Measurements from ENCODE around the gene CAMK2G. TPM values are rescaled to one million over a fixed set of nuclear protein-coding genes. Genes with fewer than 3 reads are reported as not detected.

CAMK2G gene
- total RNA-seq, 2 experiments from 2014 or later, result 34.4 to 38.4 TPM

GRCh38 chr10:73865107-73865458, 9.3 kb downstream of the CAMK2G start:
- peaks cover 94% of the 10 kb centered on the region for H3K4me1 ChIP-seq (ENCODE audit: insufficient read depth, low read length)
- H3K36me3 ChIP-seq (ENCODE audit: insufficient read depth, low read length), result peaks cover 57% of the 10 kb centered on the region
- Mint-ChIP-seq H3K4me1 (ENCODE audit: low read depth) (peaks cover 96% of the 10 kb centered on the region), H3K4me3 (peak overlapping the region; percentile 89), H3K27me3 (no peaks in the 10 kb centered on the region), H3K9me3 (no peaks in the 10 kb centered on the region), H3K27ac (peak overlapping the region; percentile 94), H3K36me3 (ENCODE audit: low read depth) (peaks cover 65% of the 10 kb centered on the region)
- DNase-seq (peak in 1 of 14 experiments; percentile 22), ATAC-seq (ENCODE audit: poor library complexity) (peak; percentile 5)
- H3K27me3 ChIP-seq (ENCODE audit: control insufficient read depth in 1 of 2, insufficient read depth in 2 of 2, low read length in 2 of 2), result no peaks in the 10 kb centered on the region
- H3K4me3 ChIP-seq (ENCODE audit: low read length), result peak overlapping the region; percentile 50
- intact Hi-C loops (cut with DNase I, micrococcal nuclease), result no loop called here
- CTCF ChIA-PET, result interaction anchor here (0.8 to 3.6 kb wide), 3 partner anchors 15 to 76 kb away, joined by 3 to 22 read pairs (median 6); no protein-coding TSS in a partner anchor
- POLR2A ChIA-PET, result interaction anchor here (0.8 to 6.6 kb wide), 3 partner anchors 9 to 14 kb away, joined by 4 to 51 read pairs (median 12); partner anchors contain the start of gene CAMK2G
- no peak for TF ChIP-seq CTCF (IDR thresholded peaks at IDR 0.05)
- peak overlapping the region; percentile 70 to 76 for H3K27ac ChIP-seq (ENCODE audit: low read depth in 1 of 2, low read length in 2 of 2)
- no peaks in the 10 kb centered on the region for H3K9me3 ChIP-seq (ENCODE audit: control insufficient read depth in 1 of 2, insufficient read depth in 1 of 2, low read length in 2 of 2)

GRCh38 chr10:73864229-73864628, 10.1 kb downstream of the CAMK2G start:
- Mint-ChIP-seq H3K36me3 (ENCODE audit: low read depth) (peaks cover 65% of the 10 kb centered on the region), H3K27ac (peak overlapping the region; percentile 94), H3K27me3 (no peaks in the 10 kb centered on the region), H3K9me3 (no peaks in the 10 kb centered on the region), H3K4me3 (peak overlapping the region; percentile 61), H3K4me1 (ENCODE audit: low read depth) (peaks cover 96% of the 10 kb centered on the region)
- no peaks in the 10 kb centered on the region for H3K27me3 ChIP-seq (ENCODE audit: control insufficient read depth in 1 of 2, insufficient read depth in 2 of 2, low read length in 2 of 2)
- POLR2A ChIA-PET, result interaction anchor here (1.6 to 6.6 kb wide), 2 partner anchors 10 to 15 kb away, joined by 11 to 51 read pairs; partner anchors contain the start of gene CAMK2G
- no peak overlapping the region for H3K4me3 ChIP-seq (ENCODE audit: low read length)
- CTCF ChIA-PET, result interaction anchor here (1.6 to 4.0 kb wide), 2 partner anchors 15 to 76 kb away, joined by 5 to 25 read pairs; no protein-coding TSS in a partner anchor
- DNase-seq, result no peak
- TF ChIP-seq CTCF (IDR thresholded peaks at IDR 0.05), result no peak
- intact Hi-C loops (cut with DNase I, micrococcal nuclease), result no loop called here
- H3K9me3 ChIP-seq (ENCODE audit: control insufficient read depth in 1 of 2, insufficient read depth in 1 of 2, low read length in 2 of 2), result no peaks in the 10 kb centered on the region
- ATAC-seq (ENCODE audit: poor library complexity), result no peak
- H3K36me3 ChIP-seq (ENCODE audit: insufficient read depth, low read length), result peaks cover 59% of the 10 kb centered on the region
- peaks cover 98% of the 10 kb centered on the region for H3K4me1 ChIP-seq (ENCODE audit: insufficient read depth, low read length)
- peak overlapping the region in 1 of 2 donors; percentile 34 for H3K27ac ChIP-seq (ENCODE audit: low read depth in 1 of 2, low read length in 2 of 2)

GRCh38 chr10:73863039-73863817, 11.1 kb downstream of the CAMK2G start:
- ChIA-PET POLR2A (interaction anchor here (1.6 to 6.6 kb wide), 2 partner anchors 11 to 16 kb away, joined by 11 to 51 read pairs; partner anchors contain the start of gene CAMK2G), CTCF (interaction anchor here (1.6 to 4.0 kb wide), 2 partner anchors 16 to 77 kb away, joined by 5 to 25 read pairs; no protein-coding TSS in a partner anchor)
- Histone ChIP-seq H3K4me3 (ENCODE audit: low read length) (no peak overlapping the region), H3K36me3 (ENCODE audit: insufficient read depth, low read length) (peaks cover 63% of the 10 kb centered on the region), H3K27ac (ENCODE audit: low read depth in 1 of 2, low read length in 2 of 2) (peak overlapping the region in 1 of 2 donors; percentile 34), H3K4me1 (ENCODE audit: insufficient read depth, low read length) (peaks cover 98% of the 10 kb centered on the region), H3K9me3 (ENCODE audit: control insufficient read depth in 1 of 2, insufficient read depth in 1 of 2, low read length in 2 of 2) (no peaks in the 10 kb centered on the region), H3K27me3 (ENCODE audit: control insufficient read depth in 1 of 2, insufficient read depth in 2 of 2, low read length in 2 of 2) (no peaks in the 10 kb centered on the region)
- Mint-ChIP-seq H3K9me3 (no peaks in the 10 kb centered on the region), H3K36me3 (ENCODE audit: low read depth) (peaks cover 64% of the 10 kb centered on the region), H3K4me1 (ENCODE audit: low read depth) (peaks cover 96% of the 10 kb centered on the region), H3K27ac (peak overlapping the region; percentile 94), H3K27me3 (no peaks in the 10 kb centered on the region), H3K4me3 (peak overlapping the region; percentile 34)
- no peak for DNase-seq
- no peak for ATAC-seq (ENCODE audit: poor library complexity)
- intact Hi-C loops (cut with DNase I, micrococcal nuclease), result no loop called here
- no peak for TF ChIP-seq CTCF (IDR thresholded peaks at IDR 0.05)

Data from CD4-positive, alpha-beta T cell (primary cell).